ENCODE data around the gene TF.

DNA sequence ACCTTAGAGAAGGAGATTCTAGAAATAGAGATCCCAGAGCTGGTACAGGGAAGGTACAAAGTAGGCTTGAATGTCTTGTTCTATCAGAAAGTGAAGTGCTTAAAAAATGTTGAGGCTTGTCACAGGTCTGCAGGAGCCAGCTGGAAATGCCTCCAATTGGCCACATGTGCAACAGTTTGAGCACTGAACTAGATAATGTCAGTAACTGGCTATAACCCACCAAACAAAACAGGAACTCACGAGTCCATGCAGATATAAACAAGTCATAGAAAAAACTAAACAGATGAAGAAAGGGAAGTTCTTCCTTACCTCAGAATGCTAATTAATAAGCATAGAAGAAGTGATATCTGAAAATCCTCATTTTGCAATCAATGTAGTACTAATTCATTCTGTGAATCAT is 11.9 kb upstream of the TF start:
- TF ChIP-seq JUNB (IDR thresholded peaks at IDR 0.05) (no peak), RAD21 (IDR thresholded peaks at IDR 0.05; ENCODE audit: insufficient read depth, low read depth, low read length) (no peak), MYC (IDR thresholded peaks at IDR 0.05; ENCODE audit: insufficient read depth, insufficient read length, insufficient replicate concordance, low read length, severe bottlenecking) (no peak), POLR2A (IDR thresholded peaks at IDR 0.05; ENCODE audit: low read depth, low read length) (no peak), TCF12 (IDR thresholded peaks at IDR 0.05; ENCODE audit: low read depth, low read length) (no peak), RBBP5 (conservative IDR thresholded peaks at IDR 0.05) (no peak), CHD1 (IDR thresholded peaks at IDR 0.05; ENCODE audit: low read depth, low read length) (no peak), ZNF24 (IDR thresholded peaks at IDR 0.05) (no peak), EP300 (IDR thresholded peaks at IDR 0.05; ENCODE audit: borderline replicate concordance in 1 of 2, control insufficient read depth in 1 of 2, low read depth in 2 of 2, low read length in 2 of 2) (no peak)
- TF ChIP-seq, protein P1, sequence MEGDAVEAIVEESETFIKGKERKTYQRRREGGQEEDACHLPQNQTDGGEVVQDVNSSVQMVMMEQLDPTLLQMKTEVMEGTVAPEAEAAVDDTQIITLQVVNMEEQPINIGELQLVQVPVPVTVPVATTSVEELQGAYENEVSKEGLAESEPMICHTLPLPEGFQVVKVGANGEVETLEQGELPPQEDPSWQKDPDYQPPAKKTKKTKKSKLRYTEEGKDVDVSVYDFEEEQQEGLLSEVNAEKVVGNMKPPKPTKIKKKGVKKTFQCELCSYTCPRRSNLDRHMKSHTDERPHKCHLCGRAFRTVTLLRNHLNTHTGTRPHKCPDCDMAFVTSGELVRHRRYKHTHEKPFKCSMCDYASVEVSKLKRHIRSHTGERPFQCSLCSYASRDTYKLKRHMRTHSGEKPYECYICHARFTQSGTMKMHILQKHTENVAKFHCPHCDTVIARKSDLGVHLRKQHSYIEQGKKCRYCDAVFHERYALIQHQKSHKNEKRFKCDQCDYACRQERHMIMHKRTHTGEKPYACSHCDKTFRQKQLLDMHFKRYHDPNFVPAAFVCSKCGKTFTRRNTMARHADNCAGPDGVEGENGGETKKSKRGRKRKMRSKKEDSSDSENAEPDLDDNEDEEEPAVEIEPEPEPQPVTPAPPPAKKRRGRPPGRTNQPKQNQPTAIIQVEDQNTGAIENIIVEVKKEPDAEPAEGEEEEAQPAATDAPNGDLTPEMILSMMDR (IDR thresholded peaks at IDR 0.05 in 2 of 3, conservative IDR thresholded peaks at IDR 0.05 in 1 of 3; ENCODE audit: control insufficient read depth in 2 of 3, extremely low read depth in 1 of 3, insufficient read depth in 1 of 3, low read depth in 3 of 3, low read length in 3 of 3) = no peak

Data from GM12878 (cell line).